Ecto neural progenitor cell (in vitro differentiated cells): ENCODE results near the gene NINL.
"Not testable (repeated sequence)": the region's sequence is repeated elsewhere in the genome, so short reads cannot be mapped to it uniquely, and the experiment has no call there.

Experiments used
- DNase-seq: peaks from one replicate; pipeline ENCODE4 v3.0.0-alpha.2; 2018; ENCODE audit warnings: low spot score

The NINL gene

GRCh38 chr20:25551413-25552215, 33.7 kb downstream of the NINL start:
- DNase-seq, result no peak

- not testable (repeated sequence) for DNase-seq
Observed at GRCh38 chr20:25550645-25551337, 34.5 kb downstream of the NINL start.

GRCh38 chr20:25549843-25550477, 35.4 kb downstream of the NINL start:
- no peak for DNase-seq

- no peak for DNase-seq
Observed at GRCh38 chr20:25549172-25549773, 36.1 kb downstream of the NINL start.

- no peak for DNase-seq
Observed at GRCh38 chr20:25548613-25549086, 36.7 kb downstream of the NINL start.

GRCh38 chr20:25547999-25548398, 37.3 kb downstream of the NINL start:
- DNase-seq, result no peak

- no peak for DNase-seq
Observed at GRCh38 chr20:25547063-25547462, 38.3 kb downstream of the NINL start.

- no peak for DNase-seq
Observed at GRCh38 chr20:25546048-25546447, 39.3 kb downstream of the NINL start.

GRCh38 chr20:25545171-25545570, 40.2 kb downstream of the NINL start:
- DNase-seq, result no peak

- no peak for DNase-seq
Observed at GRCh38 chr20:25544734-25545133, 40.6 kb downstream of the NINL start.

- no peak for DNase-seq
Observed at GRCh38 chr20:25544311-25544710, 41.0 kb downstream of the NINL start.

- no peak for DNase-seq
Observed at GRCh38 chr20:25543068-25543467, 42.3 kb downstream of the NINL start.

GRCh38 chr20:25541676-25542075, 43.7 kb downstream of the NINL start:
- DNase-seq, result no peak

GRCh38 chr20:25539742-25540672, 45.3 kb downstream of the NINL start:
- DNase-seq, result no peak

GRCh38 chr20:25538838-25539665, 46.3 kb downstream of the NINL start:
- DNase-seq, result no peak

GRCh38 chr20:25537890-25538289, 47.4 kb downstream of the NINL start:
- DNase-seq, result no peak

- DNase-seq, result no peak
Observed at GRCh38 chr20:25535762-25536161, 49.6 kb downstream of the NINL start.

GRCh38 chr20:25534845-25535244, 50.5 kb downstream of the NINL start:
- DNase-seq, result no peak

- no peak for DNase-seq
Observed at GRCh38 chr20:25533920-25534700, 51.2 kb downstream of the NINL start.

- no peak for DNase-seq
Observed at GRCh38 chr20:25532971-25533391, 52.4 kb downstream of the NINL start.
